ENCODE data around the gene RAP1GAP2.

- TF ChIP-seq ZNF384 (IDR thresholded peaks at IDR 0.05), result no peak
- TF ChIP-seq L3MBTL2 (conservative IDR thresholded peaks at IDR 0.05), result no peak
- no peak for TF ChIP-seq SP1 (IDR thresholded peaks at IDR 0.05)
- TF ChIP-seq ARNT (IDR thresholded peaks at IDR 0.05), result no peak
- no peak for TF ChIP-seq TARDBP (IDR thresholded peaks at IDR 0.05)
- TF ChIP-seq SUZ12 (IDR thresholded peaks at IDR 0.05), result no peak
- no peak for TF ChIP-seq FOXK2 (IDR thresholded peaks at IDR 0.05)
- no peak for TF ChIP-seq NFRKB (IDR thresholded peaks at IDR 0.05)
- no peak for TF ChIP-seq FOXM1 (IDR thresholded peaks at IDR 0.05; ENCODE audit: borderline replicate concordance)
These were observed 137.4 kb downstream of the RAP1GAP2 start for GRCh38 chr17:2933606-2934005.

All from HEK293T (cell line).